Endodermal cell (in vitro differentiated cells): ENCODE measurements around the gene CFAP46. TPM values are rescaled to one million over a fixed set of nuclear protein-coding genes. Genes with fewer than 3 reads are reported as not detected.

Experiments used
- DNase-seq: peaks from one replicate; pipeline ENCODE4 v3.0.0-alpha.2; 2017
- H3K27ac ChIP-seq: 2 replicates; pipeline ENCODE4 v1.5.1; 2013; ENCODE audit warnings: mild to moderate bottlenecking, low read depth, low read length, moderate library complexity
- H3K27me3 ChIP-seq: 2 replicates; pipeline ENCODE4 v1.6.1; 2013; ENCODE audit warnings: mild to moderate bottlenecking, low read length, moderate library complexity; ENCODE audit not compliant: insufficient read depth, control insufficient read depth, poor library complexity, severe bottlenecking
- H3K36me3 ChIP-seq: 2 replicates; pipeline ENCODE4 v1.7.0; 2013; ENCODE audit warnings: mild to moderate bottlenecking, low read length, moderate library complexity; ENCODE audit not compliant: control insufficient read depth, insufficient read depth
- H3K4me1 ChIP-seq: one replicate; pipeline ENCODE4 v1.7.0; 2013; ENCODE audit warnings: low read length; ENCODE audit not compliant: control insufficient read depth, insufficient read depth
- H3K4me3 ChIP-seq: 2 replicates; pipeline ENCODE4 v1.5.1; 2013; ENCODE audit warnings: mild to moderate bottlenecking, low read length, moderate library complexity
- H3K9ac ChIP-seq: 2 replicates; pipeline ENCODE4 v1.6.1; 2013; ENCODE audit warnings: mild to moderate bottlenecking, low read length, moderate library complexity; ENCODE audit not compliant: poor library complexity, severe bottlenecking; ENCODE audit errors: extremely low read depth
- H3K9me3 ChIP-seq: 2 replicates; pipeline ENCODE4 v1.6.1; 2013; ENCODE audit warnings: mild to moderate bottlenecking, low read length, moderate library complexity; ENCODE audit not compliant: control insufficient read depth
- H3K27ac Mint-ChIP-seq: 2 replicates; pipeline ENCODE4 v1.8.0; 2020; ENCODE audit warnings: mixed read lengths
- H3K27me3 Mint-ChIP-seq: 2 replicates; pipeline ENCODE4 v1.8.0; 2021; ENCODE audit warnings: mild to moderate bottlenecking, mixed read lengths; ENCODE audit not compliant: insufficient read depth
- H3K36me3 Mint-ChIP-seq: 2 replicates; pipeline ENCODE4 v1.8.0; 2020; ENCODE audit warnings: low read depth, mixed read lengths
- H3K4me1 Mint-ChIP-seq: 2 replicates; pipeline ENCODE4 v1.8.0; 2020; ENCODE audit warnings: mixed read lengths
- H3K4me3 Mint-ChIP-seq: 2 replicates; pipeline ENCODE4 v1.8.0; 2020; ENCODE audit warnings: mild to moderate bottlenecking, moderate library complexity, mixed read lengths
- H3K9me3 Mint-ChIP-seq: 2 replicates; pipeline ENCODE4 v1.8.0; 2020; ENCODE audit warnings: mild to moderate bottlenecking, mixed read lengths
- WGBS, 2 experiments: methylation state at CpG; one replicate each; pipeline versions ENCODE4 v1.1.5 to v1.1.7; 2013; ENCODE audit warnings: missing lambda C conversion rate in 2 of 2, mixed read lengths in 1 of 2; ENCODE audit not compliant: insufficient coverage in 1 of 2, insufficient read length in 1 of 2; 5-methylcytosine and 5-hydroxymethylcytosine counted together
- total RNA-seq, 2 donors: library from RNA; stranded (reverse); fragmentation: NEBNext Ultra II Directional in 1 of 2; extraction: Animal tissue kit (Norgen Biotek cat#: 25700) in 1 of 2; gene quantifications; 2 replicates in 1 of 2; 3 replicates in 1 of 2; pipeline ENCODE4 v1.2.1, GENCODE V29; 2021
- TF ChIP-seq, protein P1 (sequence below): fragments of 200-600 bp; sonication (generic); conservative IDR thresholded peaks from 2 replicates; pipeline ENCODE4 v1.5.0; 2021; ENCODE audit warnings: antibody characterized with exemption, mild to moderate bottlenecking

The CFAP46 gene
- total RNA-seq, 2 donors from 2014 or later, result 9.9 to 10.5 TPM

DNA sequence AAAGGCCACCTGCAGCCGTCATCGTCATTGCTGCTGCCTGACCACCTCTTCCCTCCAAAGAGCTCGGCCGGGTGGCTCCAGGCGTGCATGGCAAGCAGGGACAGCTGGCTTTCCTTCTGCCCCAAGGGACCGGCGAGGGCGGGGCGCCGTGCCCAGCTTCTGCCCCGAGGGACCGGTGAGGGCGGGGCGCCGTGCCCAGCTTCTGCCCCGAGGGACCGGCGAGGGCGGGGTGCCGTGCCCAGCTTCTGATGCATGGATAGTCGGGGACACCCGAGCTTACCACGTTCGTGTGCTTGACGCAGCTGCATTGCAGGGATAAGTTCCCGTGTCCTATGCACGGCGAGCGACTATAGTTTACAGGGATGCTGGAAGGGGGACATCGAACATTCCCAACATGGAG, 27.0 kb downstream of the CFAP46 start:
- peaks cover 5% of the 10 kb centered on the region for H3K4me1 Mint-ChIP-seq
- H3K27ac ChIP-seq, result no peak overlapping the region
- H3K9me3 ChIP-seq, result no peaks in the 10 kb centered on the region
- TF ChIP-seq, protein P1, sequence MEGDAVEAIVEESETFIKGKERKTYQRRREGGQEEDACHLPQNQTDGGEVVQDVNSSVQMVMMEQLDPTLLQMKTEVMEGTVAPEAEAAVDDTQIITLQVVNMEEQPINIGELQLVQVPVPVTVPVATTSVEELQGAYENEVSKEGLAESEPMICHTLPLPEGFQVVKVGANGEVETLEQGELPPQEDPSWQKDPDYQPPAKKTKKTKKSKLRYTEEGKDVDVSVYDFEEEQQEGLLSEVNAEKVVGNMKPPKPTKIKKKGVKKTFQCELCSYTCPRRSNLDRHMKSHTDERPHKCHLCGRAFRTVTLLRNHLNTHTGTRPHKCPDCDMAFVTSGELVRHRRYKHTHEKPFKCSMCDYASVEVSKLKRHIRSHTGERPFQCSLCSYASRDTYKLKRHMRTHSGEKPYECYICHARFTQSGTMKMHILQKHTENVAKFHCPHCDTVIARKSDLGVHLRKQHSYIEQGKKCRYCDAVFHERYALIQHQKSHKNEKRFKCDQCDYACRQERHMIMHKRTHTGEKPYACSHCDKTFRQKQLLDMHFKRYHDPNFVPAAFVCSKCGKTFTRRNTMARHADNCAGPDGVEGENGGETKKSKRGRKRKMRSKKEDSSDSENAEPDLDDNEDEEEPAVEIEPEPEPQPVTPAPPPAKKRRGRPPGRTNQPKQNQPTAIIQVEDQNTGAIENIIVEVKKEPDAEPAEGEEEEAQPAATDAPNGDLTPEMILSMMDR, result no peak
- H3K27ac Mint-ChIP-seq, result no peak overlapping the region
- no peaks in the 10 kb centered on the region for H3K9me3 Mint-ChIP-seq
- H3K36me3 Mint-ChIP-seq, result peaks cover 7% of the 10 kb centered on the region
- no peaks in the 10 kb centered on the region for H3K4me1 ChIP-seq
- whole genome bisulfite sequencing, 2 experiments, result 95 to 97% methylated on average over 22 to 30 of the region's 30 CpGs
- H3K27me3 Mint-ChIP-seq, result no peaks in the 10 kb centered on the region
- no peak for DNase-seq
- H3K36me3 ChIP-seq, result no peaks in the 10 kb centered on the region
- no peak overlapping the region for H3K4me3 Mint-ChIP-seq
- H3K27me3 ChIP-seq, result no peaks in the 10 kb centered on the region
- H3K4me3 ChIP-seq, result no peak overlapping the region
- no peak overlapping the region for H3K9ac ChIP-seq

GRCh38 chr10:132914732-132915131, 27.6 kb downstream of the CFAP46 start:
- no peaks in the 10 kb centered on the region for H3K36me3 ChIP-seq
- H3K27me3 ChIP-seq, result no peaks in the 10 kb centered on the region
- Mint-ChIP-seq H3K27ac (peak overlapping the region; percentile 19), H3K4me1 (peaks cover 5% of the 10 kb centered on the region), H3K9me3 (no peaks in the 10 kb centered on the region), H3K4me3 (no peak overlapping the region), H3K27me3 (no peaks in the 10 kb centered on the region), H3K36me3 (peaks cover 7% of the 10 kb centered on the region)
- H3K4me3 ChIP-seq, result no peak overlapping the region
- H3K27ac ChIP-seq, result no peak overlapping the region
- no peaks in the 10 kb centered on the region for H3K9me3 ChIP-seq
- TF ChIP-seq, protein P1, result no peak
- WGBS, 2 experiments, result 96 to 97% methylated on average over 11 to 15 of the region's 17 CpGs
- H3K9ac ChIP-seq, result no peak overlapping the region
- H3K4me1 ChIP-seq, result no peaks in the 10 kb centered on the region
- DNase-seq, result no peak

DNA sequence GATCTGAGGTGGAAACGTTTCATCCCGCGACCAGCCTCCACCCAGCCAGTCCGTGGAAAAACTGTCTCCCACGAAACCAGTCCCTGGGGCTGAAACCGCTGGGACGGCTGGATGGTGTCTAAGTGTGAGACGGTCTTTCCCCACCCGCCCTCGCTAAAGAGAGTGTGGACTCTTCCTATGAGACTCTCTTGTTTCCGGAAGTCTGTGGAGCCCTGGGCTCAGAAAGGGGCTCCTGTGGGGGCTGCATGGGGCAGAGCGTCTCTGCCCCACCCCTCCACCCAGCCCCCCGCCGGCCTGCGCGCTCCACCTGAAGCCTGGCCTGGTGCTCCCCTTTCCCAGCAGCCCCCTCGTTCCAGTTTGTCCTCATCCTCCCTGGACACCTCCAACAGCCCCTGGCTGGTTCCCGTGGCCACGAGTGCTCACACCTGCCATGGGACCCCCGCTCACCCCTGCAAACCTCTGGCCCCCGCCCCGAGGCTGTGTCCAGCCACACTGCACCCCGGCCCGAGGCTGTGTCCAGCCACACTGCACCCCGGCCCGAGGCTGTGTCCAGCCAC, 28.7 kb downstream of the CFAP46 start:
- Histone ChIP-seq H3K9me3 (no peaks in the 10 kb centered on the region), H3K27me3 (no peaks in the 10 kb centered on the region), H3K36me3 (no peaks in the 10 kb centered on the region), H3K27ac (no peak overlapping the region), H3K4me3 (no peak overlapping the region), H3K9ac (no peak overlapping the region), H3K4me1 (no peaks in the 10 kb centered on the region)
- H3K36me3 Mint-ChIP-seq, result peaks cover 7% of the 10 kb centered on the region
- 35 to 79% methylated on average over 6 to 22 of the region's 26 CpGs for WGBS, 2 experiments
- H3K9me3 Mint-ChIP-seq, result no peaks in the 10 kb centered on the region
- H3K27me3 Mint-ChIP-seq, result no peaks in the 10 kb centered on the region
- TF ChIP-seq, protein P1, result no peak
- DNase-seq, result no peak
- no peak overlapping the region for H3K4me3 Mint-ChIP-seq
- H3K4me1 Mint-ChIP-seq, result peaks cover 5% of the 10 kb centered on the region
- H3K27ac Mint-ChIP-seq, result no peak overlapping the region
